ENCODE measurements around the gene KLHL29. TPM values are rescaled to one million over a fixed set of nuclear protein-coding genes. Genes with fewer than 3 reads are reported as not detected.

KLHL29 gene
- polyA plus RNA-seq, 3 donors: 0.03 TPM; not detected in 2

DNA sequence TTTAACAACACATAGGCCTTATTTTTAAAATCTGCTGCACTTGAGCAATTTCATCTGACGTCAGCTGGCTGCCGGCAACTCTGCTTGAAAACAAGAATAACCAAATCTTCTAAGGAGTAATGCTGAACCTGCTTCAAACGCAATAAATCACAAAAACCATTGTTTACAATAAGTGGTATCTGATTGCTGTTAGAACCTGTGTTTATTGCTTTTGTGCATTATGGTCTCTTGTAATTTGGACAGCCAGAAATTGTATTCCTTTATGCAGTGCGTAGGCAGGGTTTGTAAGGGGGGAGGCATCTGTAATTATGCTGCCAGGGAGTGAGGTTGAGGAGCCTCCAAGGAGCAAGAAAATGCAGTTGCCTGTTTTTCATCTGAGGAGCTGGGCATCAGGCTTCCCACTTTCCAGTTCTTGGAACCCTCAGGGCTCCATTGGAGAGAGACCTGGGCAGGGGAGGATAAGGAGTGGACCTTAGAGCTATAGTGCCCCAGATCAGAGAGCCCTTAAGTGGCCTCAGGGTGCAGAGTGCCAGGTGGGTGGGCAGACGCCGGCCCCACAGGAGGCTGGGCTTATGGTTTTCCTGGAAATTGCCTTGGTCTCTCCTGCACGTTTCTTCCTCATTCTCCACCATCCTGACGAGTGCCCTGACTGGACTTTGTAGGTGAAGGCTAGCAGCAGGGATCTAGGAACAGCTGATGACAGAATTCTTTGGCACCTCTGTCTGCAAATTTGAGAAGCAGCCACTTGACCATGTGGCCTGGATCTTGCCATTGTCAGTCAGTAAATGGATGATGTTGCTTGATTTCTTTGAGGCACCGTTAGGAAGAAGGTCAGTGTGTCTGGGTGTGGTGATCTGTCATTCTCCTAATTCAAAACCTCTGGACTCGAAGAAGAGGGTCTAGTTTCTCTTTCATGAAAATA lies 129.2 kb downstream of the KLHL29 start:
- H3K4me1 Mint-ChIP-seq: no peaks in the 10 kb centered on the region
- H3K27ac ChIP-seq (ENCODE audit: low read depth in 1 of 2, low read length in 2 of 2): no peak overlapping the region
- no peaks in the 10 kb centered on the region for H3K4me1 ChIP-seq (ENCODE audit: control insufficient read depth in 1 of 2, insufficient read depth in 2 of 2, low read length in 2 of 2)
- H3K4me3 ChIP-seq (replicated peaks in 1 of 3; ENCODE audit: low read depth in 2 of 3, low read length in 3 of 3): no peak overlapping the region
- H4K20me1 ChIP-seq (ENCODE audit: insufficient read depth, low read length): no peaks in the 10 kb centered on the region
- intact Hi-C loops (cut with micrococcal nuclease): no loop called here
- H3K36me3 Mint-ChIP-seq: no peaks in the 10 kb centered on the region
- no peak overlapping the region for H3K27ac Mint-ChIP-seq
- 72% methylated on average over 4 of the region's 10 CpGs for WGBS (ENCODE audit: insufficient coverage)
- no peak overlapping the region for H3K4me2 ChIP-seq (replicated peaks; ENCODE audit: extremely low read depth, low read length, poor library complexity, severe bottlenecking)
- no peaks in the 10 kb centered on the region for H3K36me3 ChIP-seq (replicated peaks in 1 of 2; ENCODE audit: control insufficient read depth in 1 of 2, insufficient read depth in 2 of 2, low read length in 2 of 2)
- H3K27me3 Mint-ChIP-seq (ENCODE audit: low read depth in 3 of 3): peaks cover 14 to 27% (median 25%) of the 10 kb centered on the region in 3 donors
- no peaks in the 10 kb centered on the region for H3K9me3 Mint-ChIP-seq
- TF ChIP-seq, protein P1, sequence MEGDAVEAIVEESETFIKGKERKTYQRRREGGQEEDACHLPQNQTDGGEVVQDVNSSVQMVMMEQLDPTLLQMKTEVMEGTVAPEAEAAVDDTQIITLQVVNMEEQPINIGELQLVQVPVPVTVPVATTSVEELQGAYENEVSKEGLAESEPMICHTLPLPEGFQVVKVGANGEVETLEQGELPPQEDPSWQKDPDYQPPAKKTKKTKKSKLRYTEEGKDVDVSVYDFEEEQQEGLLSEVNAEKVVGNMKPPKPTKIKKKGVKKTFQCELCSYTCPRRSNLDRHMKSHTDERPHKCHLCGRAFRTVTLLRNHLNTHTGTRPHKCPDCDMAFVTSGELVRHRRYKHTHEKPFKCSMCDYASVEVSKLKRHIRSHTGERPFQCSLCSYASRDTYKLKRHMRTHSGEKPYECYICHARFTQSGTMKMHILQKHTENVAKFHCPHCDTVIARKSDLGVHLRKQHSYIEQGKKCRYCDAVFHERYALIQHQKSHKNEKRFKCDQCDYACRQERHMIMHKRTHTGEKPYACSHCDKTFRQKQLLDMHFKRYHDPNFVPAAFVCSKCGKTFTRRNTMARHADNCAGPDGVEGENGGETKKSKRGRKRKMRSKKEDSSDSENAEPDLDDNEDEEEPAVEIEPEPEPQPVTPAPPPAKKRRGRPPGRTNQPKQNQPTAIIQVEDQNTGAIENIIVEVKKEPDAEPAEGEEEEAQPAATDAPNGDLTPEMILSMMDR (IDR thresholded peaks at IDR 0.05): no peak
- H3K9ac ChIP-seq (ENCODE audit: insufficient read depth, low read length, poor library complexity, severe bottlenecking): no peak overlapping the region
- H3K4me3 Mint-ChIP-seq: no peak overlapping the region
- H3K79me2 ChIP-seq (ENCODE audit: insufficient read depth, low read length): no peaks in the 10 kb centered on the region
- peaks cover 0 to 2% of the 10 kb centered on the region in 2 donors for H3K27me3 ChIP-seq (ENCODE audit: control insufficient read depth in 2 of 2, insufficient read depth in 2 of 2, low read length in 2 of 2)
- no peak for DNase-seq
- H3K9me3 ChIP-seq (replicated peaks in 1 of 2; ENCODE audit: control insufficient read depth in 1 of 2, insufficient read depth in 1 of 2, low read length in 2 of 2): no peaks in the 10 kb centered on the region
- H2AFZ ChIP-seq (ENCODE audit: insufficient read depth, low read depth, low read length, poor library complexity, severe bottlenecking): no peak overlapping the region

DNA sequence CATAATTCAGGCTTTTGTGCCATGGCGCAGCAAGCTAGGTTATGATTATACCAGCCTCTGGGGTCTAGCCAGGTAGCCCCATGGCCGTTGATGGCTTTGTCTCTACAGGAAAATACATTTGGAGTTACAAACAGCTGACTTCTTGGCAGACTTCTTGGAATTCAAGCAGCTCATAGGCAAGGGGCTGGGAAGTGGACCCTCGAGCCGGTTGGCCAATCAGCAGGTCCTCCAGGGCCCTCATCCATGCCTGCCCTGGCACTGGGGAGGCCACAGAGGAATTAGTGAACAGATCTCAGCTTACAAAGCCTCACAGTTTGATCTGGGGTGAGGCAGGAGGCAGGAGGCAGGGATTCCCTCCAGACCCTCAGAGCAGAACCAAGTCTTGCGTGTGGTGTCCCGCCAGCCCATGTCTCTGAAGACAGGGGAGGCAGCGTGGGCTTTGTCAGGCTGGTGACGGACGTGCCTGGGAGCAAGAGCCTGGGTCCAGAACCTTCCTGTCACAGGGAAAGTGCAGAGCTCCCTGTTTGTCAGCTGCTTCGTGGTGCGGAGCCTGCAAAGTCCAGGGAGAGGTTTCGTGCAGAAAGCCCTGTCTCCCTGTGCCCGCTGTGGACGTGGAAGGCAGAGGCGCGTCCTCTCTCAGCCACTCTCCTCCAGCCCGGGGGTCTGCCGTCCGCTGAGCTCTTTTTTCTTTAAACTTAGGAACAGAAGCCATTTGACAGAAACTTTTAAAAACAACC lies 131.7 kb downstream of the KLHL29 start:
- H3K27me3 Mint-ChIP-seq (ENCODE audit: low read depth in 3 of 3): peaks cover 16 to 23% (median 17%) of the 10 kb centered on the region in 3 donors
- no peak overlapping the region for H3K4me2 ChIP-seq (replicated peaks; ENCODE audit: extremely low read depth, low read length, poor library complexity, severe bottlenecking)
- no peak overlapping the region for H3K27ac ChIP-seq (ENCODE audit: low read depth in 1 of 2, low read length in 2 of 2)
- no peaks in the 10 kb centered on the region for H3K9me3 ChIP-seq (replicated peaks in 1 of 2; ENCODE audit: control insufficient read depth in 1 of 2, insufficient read depth in 1 of 2, low read length in 2 of 2)
- peaks cover 0 to 2% of the 10 kb centered on the region in 2 donors for H3K27me3 ChIP-seq (ENCODE audit: control insufficient read depth in 2 of 2, insufficient read depth in 2 of 2, low read length in 2 of 2)
- no peaks in the 10 kb centered on the region for H4K20me1 ChIP-seq (ENCODE audit: insufficient read depth, low read length)
- H3K4me1 ChIP-seq (ENCODE audit: control insufficient read depth in 1 of 2, insufficient read depth in 2 of 2, low read length in 2 of 2): no peaks in the 10 kb centered on the region
- H2AFZ ChIP-seq (ENCODE audit: insufficient read depth, low read depth, low read length, poor library complexity, severe bottlenecking): no peak overlapping the region
- no peaks in the 10 kb centered on the region for H3K79me2 ChIP-seq (ENCODE audit: insufficient read depth, low read length)
- H3K4me3 ChIP-seq (replicated peaks in 1 of 3; ENCODE audit: low read depth in 2 of 3, low read length in 3 of 3): no peak overlapping the region
- no peak for DNase-seq
- H3K4me3 Mint-ChIP-seq: no peak overlapping the region
- WGBS (ENCODE audit: insufficient coverage): 94% methylated on average over 17 of the region's 19 CpGs
- H3K9ac ChIP-seq (ENCODE audit: insufficient read depth, low read length, poor library complexity, severe bottlenecking): no peak overlapping the region
- no peaks in the 10 kb centered on the region for H3K36me3 Mint-ChIP-seq
- TF ChIP-seq, protein P1 (IDR thresholded peaks at IDR 0.05): no peak
- H3K27ac Mint-ChIP-seq: no peak overlapping the region
- H3K4me1 Mint-ChIP-seq: no peaks in the 10 kb centered on the region
- intact Hi-C loops (cut with micrococcal nuclease): no loop called here
- no peaks in the 10 kb centered on the region for H3K9me3 Mint-ChIP-seq
- H3K36me3 ChIP-seq (replicated peaks in 1 of 2; ENCODE audit: control insufficient read depth in 1 of 2, insufficient read depth in 2 of 2, low read length in 2 of 2): no peaks in the 10 kb centered on the region
